GM12892 (cell line): Measurements from ENCODE around the gene TNRC6B.

Source experiments
- POLR2A ChIP-seq: IDR thresholded peaks from 2 replicates; pipeline ENCODE4 v1.6.1; 2011; ENCODE audit warnings: low read depth, low read length, control low read depth
- POLR2AphosphoS5 ChIP-seq: IDR thresholded peaks from 2 replicates; pipeline ENCODE4 v1.6.1; 2011; ENCODE audit warnings: low read depth, low read length, control low read depth

DNA sequence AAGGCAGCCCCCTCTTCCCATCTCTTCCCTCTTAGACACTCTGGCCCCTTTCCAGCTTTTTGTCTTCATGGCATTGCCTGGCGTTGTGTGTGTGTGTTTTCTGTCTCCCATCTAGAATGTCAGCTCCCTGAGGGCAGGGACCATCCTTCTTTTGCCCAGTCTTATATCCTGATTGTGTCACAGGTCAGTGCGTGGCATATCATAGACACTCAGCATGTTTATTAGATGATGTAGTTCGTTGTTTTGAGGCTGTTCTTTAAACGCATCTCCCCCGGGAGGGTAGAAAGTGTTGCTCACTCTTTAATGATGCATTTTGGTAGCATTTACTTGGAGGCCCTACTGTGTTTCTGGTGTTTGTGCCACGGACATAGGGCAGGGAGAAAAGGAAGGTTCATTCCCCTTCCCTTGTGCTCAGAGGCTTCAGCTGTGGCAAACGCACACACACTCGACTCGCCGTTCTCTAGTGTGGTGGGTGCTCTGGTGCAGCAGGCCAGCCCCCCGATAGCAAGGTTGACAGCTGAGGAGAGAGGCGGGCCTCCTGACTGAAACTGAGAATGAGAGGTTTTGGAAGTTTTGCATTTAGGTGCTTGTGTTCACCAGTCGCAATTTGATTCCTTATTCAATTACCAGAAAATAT, 60.2 kb downstream of the TNRC6B start:
- TF ChIP-seq POLR2AphosphoS5 (no peak), POLR2A (no peak)
